Measurements from ENCODE around the gene RAF1.

DNA sequence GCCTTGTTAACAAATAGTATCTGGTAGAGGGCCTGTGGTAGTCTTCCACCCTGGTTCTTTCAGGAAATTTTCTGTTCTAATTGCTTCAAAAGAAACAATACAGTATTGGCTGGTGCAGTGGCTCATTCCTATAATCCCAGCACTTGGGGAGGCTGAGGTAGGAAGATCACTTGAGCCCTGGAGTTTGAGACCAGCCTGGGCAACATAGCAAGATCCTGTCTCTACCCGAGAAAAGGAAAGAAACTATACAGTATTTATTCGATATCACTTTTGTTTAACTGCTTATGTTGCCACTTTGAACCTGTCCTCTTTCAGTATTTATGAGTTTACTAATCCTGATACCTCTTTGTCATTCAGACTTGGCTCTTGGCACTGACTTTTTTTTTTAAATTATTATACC lies 102.5 kb downstream of the RAF1 start:
- TF ChIP-seq CTCF (IDR thresholded peaks at IDR 0.05 in 2 of 3, conservative IDR thresholded peaks at IDR 0.05 in 1 of 3; ENCODE audit: borderline replicate concordance in 1 of 3, insufficient read depth in 1 of 3, low read depth in 2 of 3, low read length in 2 of 3) (no peak), POLR2A (IDR thresholded peaks at IDR 0.05; ENCODE audit: borderline replicate concordance, extremely low read depth, insufficient read depth, insufficient read length) (no peak), ELF1 (IDR thresholded peaks at IDR 0.05; ENCODE audit: borderline replicate concordance, low read depth) (no peak), POLR2AphosphoS5 (IDR thresholded peaks at IDR 0.05; ENCODE audit: low read depth, low read length) (no peak), JUND (IDR thresholded peaks at IDR 0.05) (no peak), MAX (IDR thresholded peaks at IDR 0.05) (no peak), RAD21 (IDR thresholded peaks at IDR 0.05; ENCODE audit: low read depth) (no peak), EZH2phosphoT487 (IDR thresholded peaks at IDR 0.05; ENCODE audit: borderline replicate concordance) (no peak), ZFX (IDR thresholded peaks at IDR 0.05) (no peak), TCF7L2 (IDR thresholded peaks at IDR 0.05; ENCODE audit: borderline replicate concordance, extremely low read depth, insufficient read depth, insufficient read length) (no peak), EZH2 (IDR thresholded peaks at IDR 0.05) (no peak), YY1 (IDR thresholded peaks at IDR 0.05; ENCODE audit: extremely low read depth, insufficient replicate concordance, low read depth, low read length) (no peak), ZBTB33 (IDR thresholded peaks at IDR 0.05; ENCODE audit: extremely low read depth, insufficient replicate concordance, low read length) (no peak)
